Activated CD4-positive, CD25-positive, alpha-beta regulatory T cell treated with anti-CD3 and anti-CD28 coated beads, Interleukin-2, amount 50 U/mL, for 16 hours (primary cell): Measurements from ENCODE around the gene PIK3CA.
A peak's percentile ranks its signal among the peaks of the same experiment; 100 is the strongest.
"Not testable (repeated sequence)": the region's sequence is repeated elsewhere in the genome, so short reads cannot be mapped to it uniquely, and the experiment has no call there.

Source experiments
- DNase-seq: peaks from one replicate; pipeline ENCODE4 v3.0.0-alpha.2; 2020; ENCODE audit warnings: low read depth, low spot score

Gene PIK3CA

DNA sequence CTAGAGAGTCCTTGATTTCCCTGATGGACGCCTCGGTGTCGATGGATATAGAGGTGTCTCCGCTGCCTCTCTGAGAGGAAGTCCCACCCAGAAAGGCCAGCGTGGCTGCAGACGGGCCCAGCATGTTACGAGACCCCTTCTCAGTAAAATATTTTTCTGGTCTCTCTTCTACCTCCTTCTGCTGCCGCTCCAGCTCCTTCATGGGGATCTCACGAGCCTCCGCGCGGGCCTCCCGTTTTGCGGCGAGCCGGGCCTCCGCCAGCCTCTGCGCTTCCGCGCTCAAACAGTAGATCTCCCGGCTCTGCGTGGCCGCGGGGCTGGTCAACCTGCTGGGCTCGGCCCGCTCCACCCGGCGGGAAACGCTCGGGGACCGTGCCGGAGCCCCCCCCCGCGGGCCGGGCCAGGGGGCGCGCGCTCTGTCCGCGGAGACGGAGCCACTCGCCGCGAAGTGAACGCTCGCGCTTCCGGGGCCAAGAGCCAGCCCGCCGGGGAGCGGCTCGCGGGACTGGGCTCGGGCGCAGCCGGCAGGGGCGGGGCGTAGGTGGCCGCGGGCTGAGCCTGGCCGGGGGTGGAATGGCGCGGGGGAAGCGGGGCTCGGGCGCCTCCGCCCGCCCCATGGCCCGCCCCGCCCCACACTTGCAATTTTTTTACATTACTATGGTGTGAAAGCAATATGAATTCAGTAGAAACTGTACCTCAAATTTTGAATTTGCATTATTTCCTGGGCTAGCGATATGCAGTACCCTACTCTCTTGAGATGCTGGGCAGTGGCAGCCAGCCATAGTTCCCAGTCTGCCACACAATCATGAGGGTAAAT is 113.0 kb downstream of the PIK3CA start:
- peak; percentile 21 for DNase-seq

DNA sequence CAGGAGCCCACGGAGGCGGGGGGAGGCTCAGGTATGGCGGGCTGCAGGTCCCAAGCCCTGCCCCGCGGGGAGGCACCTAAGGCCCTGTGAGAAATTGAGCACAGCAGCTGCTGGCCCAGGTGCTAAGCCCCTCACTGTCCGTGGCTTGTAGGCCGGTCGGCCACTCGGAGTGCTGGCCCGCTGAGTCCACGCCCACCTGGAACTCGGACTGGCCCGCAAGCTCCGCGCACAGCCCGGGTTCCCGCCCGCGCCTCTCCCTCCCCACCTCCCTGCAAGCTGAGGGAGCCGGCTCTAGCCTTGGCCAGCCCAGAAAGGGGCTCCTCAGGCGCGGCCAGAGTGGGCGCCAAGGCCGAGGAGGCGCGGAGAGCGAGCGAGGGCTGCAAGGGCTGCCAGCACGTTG is 115.0 kb downstream of the PIK3CA start:
- DNase-seq, result no peak

DNA sequence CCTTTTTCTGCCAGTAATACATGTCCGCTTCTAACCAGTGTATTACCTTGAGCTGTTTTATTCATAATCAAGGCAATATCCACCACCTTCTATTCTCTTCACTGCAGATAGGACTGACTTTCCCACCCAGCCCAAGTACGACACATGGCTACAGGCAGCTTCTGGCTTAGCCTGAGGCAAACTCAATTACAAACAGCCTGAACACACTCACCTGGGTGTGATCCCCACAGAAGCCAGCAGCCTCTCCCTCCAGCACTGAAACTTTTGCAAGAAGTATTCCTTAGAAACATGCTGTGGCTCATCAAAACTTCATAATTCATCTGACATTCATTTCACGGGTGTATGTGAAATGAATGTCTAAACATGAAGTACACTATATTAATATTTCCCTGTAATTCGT is 116.3 kb downstream of the PIK3CA start:
- no peak for DNase-seq

DNA sequence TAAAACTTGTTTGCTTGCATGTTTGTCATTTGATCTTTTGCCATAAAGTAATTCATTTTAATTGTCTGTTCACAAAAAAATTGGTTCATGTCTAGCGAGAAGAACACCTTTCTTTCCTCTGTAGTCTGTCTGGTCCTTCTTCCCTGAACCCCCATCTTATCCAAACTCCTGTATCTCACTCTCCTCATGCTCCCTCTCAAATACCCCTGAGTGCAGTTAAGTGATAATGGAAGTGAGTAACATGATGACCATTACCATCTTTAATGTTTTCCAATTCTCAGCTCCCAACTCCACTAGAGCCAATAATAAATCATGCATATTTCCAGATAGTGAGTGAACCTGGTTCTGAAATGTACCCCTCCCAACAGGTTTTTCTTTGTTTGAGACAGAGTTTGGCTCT is 116.9 kb downstream of the PIK3CA start:
- DNase-seq, result no peak

DNA sequence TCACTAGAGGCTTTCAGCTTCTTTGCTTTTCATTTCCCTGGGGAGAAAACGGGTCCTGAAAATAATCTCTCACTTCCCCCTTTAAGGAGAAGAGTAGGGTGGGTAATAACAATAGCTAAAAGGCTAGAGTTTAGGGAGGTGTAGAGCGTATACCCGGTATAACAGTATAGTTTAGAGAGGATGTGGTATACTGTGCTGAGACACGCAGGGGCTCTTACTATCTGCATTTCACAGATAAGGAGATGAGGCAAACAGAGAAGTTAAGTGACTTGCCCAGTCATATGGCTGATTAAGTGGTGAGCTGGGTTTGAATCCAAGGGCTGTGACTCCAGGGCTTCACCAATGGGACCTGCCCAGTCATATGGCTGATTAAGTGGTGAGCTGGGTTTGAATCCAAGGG is 117.7 kb downstream of the PIK3CA start:
- no peak for DNase-seq

DNA sequence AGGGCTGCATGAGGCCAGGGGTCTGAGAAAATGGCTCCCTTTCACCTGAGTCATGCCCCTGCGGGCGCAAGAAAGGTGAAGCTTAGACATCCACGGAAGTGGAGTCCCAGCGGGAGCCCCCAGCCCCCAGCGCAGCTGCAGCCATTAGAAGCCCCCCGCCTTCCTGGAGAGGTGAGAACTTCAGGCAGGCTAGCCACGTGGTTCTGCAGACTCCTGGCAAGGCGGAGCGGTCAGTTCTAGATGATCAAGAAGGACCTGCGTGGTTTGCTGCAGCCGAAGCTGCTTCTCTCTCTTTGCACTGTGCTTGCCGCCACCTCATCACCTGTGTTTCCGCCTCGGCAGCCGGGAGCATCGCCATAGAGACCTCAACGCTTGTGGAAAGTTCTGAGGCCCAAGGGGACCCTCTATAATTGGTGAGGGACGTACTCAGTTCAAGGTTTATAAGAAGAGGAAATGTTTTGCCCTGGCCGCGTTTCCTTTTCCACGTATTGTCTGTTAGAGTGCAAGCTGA is 118.6 kb downstream of the PIK3CA start:
- DNase-seq, result no peak

DNA sequence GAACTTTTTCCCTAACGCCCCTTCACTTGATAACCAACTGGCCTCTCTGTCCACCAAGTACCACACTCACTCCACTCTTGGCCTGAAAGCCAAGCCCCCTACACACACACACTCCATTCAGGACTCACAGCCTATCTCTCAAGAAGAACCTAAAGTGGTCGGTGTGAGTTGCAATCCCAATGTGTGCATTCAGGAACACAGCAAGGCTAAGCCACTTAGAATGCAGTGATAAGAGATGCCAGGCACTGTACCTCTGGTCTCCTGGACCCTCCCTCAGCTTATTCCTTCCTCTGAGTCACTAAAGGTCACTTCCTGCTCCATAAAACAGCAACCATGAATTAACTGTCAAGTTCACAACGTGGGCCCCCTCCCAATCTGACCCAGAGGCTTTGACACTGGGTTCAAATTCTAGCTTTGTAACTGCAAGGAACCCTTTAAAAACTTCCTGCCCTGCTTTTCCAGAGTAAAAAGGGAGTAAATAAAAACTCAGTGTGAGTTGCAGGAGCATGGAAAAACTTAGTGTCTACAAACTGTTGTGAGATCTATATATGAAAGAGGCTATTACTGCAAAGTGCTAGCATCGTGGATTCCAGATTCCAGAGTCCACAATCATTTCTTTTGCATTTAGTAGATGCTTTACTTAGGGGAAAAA is 120.4 kb downstream of the PIK3CA start:
- DNase-seq, result no peak

DNA sequence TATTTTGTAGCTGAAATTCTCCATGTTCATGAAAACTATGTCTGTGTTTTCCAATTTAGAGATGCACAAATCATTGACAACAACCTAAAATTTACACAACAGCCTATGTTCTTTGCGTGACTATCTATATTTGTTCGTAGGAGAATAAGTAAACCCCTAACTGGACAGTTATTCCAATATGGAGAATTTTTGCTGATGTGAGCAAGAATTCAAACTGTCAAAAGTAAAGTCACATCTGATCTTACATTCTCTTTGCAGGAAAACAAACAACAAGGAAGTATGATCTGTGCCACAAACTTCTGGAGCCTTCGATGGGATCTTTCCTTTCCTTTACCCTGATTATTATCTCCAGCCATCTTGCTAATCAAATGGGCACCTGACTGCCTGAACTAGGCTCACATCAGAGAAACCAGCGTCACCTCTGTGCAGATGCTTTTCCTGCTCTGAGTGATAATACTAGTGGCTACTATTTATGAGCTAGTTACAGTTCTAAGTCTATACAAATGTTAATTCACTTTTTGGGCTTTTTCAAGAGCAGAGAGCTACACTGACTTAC is 121.1 kb downstream of the PIK3CA start:
- no peak for DNase-seq

DNA sequence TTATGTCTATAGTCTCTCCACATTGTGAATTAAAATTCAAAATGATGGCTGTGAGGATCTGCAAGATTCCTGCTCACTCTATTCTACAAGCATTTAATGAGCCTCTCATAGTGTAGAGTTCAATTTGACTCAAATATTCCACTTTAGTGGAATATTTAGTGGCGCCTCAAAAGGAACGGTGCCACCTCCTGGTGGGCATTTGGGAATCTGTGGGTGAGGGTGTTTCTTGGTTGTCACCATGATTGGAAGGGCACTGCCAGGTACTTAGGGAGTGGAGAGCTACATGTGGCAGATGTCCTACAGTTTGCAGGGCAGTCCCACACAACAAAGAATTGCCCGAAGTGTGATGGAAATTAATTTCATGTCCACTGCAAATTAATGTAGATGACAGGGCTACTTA is 124.2 kb downstream of the PIK3CA start:
- DNase-seq, result no peak

DNA sequence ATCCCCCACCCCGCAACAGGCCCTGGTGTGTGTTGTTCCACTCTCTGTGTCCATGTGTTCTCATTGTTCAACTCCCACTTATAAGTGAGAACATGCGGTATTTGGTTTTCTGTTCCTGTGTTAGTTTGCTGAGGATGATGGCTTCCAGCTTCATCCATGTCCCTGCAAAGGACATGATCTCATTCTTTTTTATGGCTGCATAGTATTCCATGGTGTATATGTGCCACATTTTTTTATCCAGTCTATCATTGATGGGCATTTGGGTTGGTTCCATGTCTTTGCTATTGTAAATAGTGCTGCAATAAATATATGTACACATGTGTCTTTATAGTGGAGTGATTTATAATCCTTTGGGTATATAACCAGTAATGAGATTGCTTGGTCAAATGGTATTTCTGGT is 126.3 kb downstream of the PIK3CA start:
- DNase-seq, result not testable (repeated sequence)

DNA sequence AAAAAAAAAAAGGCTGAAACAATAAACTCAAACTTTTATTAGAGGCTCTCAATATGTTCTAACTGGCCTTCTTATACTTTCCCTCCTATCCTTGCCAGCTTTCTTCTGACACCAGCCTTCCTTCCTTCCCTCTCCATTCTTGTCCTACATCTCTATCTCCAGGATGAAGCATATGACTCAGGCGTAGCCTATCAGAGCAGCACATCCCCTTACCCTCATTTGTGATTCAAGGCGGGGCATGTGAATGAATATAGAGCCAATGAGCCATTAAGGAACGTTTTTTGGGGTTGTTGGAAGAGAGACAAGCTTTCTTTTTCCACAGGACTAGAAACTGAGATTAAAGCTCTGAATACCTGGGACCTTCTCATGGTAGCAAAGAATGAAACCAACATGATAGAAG is 127.8 kb downstream of the PIK3CA start:
- DNase-seq, result no peak

DNA sequence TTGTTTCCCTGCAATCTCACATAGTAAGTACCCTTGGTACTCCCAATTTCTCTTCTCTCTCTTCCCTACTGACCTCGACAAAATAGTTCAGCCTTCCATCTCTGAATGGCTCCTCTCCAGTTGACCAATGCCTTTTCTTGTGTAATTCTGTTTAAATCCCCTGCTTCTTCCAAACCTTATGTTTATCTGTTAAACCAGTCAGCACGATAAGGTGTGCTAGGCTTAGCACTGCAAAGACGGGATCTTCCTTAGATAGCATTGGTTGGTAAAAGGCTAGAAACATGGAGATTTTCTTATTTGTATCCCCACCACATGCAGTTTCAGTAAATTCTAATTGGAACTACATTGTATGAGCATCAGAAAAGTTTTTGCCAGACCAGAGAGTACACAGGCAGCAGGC is 128.6 kb downstream of the PIK3CA start:
- no peak for DNase-seq

DNA sequence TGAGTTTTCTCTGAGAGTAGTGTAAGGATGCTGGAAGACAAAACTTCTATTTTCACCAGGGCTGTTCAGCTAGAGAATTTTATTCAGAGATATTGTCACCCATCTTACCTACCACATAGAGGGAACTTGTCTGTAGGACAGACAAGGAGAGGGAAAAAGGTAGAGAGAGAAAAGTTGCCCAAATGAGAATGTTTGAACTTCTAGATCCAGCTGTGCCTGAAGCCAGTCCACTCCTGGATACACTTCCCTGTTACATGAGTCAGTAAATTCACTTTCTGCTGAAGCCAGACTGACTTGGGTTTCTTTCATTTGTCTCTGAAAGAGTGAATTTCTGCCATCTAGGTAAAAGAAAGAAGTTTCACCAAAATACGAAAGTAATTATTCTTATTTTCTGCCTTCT is 130.0 kb downstream of the PIK3CA start:
- no peak for DNase-seq

DNA sequence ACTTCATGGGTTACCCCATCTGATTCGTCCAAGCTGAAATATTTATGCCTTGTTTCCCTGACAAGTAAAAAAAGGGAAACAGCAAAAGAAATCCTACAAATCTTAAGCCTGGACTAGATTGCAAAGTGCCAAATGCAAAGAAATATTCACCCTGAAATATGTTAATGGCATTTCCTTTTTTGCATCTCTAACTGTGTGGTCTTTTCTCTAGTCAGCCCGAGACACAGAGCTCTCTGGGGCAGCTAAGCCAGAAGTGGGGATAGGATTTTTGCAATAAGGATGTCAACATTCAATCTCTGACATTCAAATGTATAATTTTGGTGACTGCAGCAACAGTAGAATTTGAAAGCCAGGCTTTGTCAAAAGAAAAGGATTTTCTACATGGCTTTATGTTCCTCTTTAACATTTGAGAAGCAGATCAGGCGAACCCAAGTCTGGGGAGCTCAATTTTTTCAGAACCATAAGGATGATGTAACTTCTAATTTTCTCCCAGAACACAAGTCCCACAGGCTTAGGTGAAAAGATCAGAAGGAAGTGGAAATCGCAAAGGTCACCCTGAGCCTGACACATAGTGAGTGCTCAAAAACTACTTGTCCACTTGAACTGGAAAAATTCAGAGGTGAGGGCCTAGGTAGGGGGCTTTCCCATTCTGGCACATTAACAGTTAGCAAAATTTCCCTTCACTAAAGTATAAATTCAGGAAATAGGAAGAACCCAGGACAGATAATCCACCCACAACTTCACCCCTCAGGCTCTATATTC is 131.0 kb downstream of the PIK3CA start:
- no peak for DNase-seq

DNA sequence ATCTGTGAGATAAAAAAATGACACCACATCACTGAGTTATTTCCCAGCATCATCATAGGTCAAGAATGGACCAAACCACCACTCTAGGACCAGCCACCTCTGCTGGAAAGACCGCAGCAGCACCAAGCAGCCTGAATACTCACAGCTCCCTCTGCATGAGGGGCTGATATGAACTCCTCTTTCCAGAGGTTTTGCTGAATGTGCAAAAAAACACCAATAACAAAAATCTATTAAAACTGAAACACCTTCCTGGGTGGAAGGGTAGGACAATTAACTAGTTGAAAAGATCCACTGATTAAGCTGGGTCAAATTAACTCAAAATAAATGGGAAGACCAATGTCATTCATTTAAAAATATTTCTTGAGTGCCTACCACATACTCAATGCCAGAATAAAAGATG is 131.7 kb downstream of the PIK3CA start:
- DNase-seq, result no peak

DNA sequence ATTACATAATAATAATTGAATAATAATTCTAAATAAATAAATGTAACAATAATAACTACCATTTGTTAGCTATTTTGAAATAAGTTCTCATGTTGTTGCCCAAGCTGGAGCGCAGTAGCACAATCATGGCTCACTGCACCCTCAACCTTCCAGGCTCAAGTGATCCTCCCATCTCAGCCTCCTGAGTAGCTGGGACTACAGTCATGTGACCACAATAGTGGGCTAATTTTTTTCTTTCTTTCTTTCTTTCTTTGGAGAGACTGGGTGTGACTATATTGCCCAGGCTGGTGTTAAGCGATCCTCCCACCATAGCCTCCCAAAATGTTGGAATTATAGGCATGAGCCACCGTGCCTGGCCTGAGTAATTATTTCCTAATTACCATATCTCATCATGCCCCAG is 133.7 kb downstream of the PIK3CA start:
- no peak for DNase-seq

DNA sequence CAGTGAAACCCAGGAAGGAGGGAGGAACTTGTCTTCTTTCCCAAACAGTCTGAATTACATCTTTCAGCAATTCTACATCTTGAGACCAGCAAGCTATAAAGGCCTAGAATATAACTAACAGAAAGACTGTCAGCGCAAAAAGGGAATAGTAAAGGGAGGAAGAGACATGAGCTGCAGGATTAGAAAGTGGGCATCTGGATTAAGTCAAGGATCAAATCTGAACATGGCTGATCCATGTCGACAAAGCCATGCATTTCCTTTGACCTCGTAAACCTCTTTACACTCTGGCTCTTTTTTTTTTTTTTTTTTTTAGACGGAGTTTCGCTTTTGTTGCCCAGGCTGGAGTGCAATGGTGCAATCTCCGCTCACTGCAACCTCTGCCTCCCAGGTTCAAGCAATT is 138.2 kb downstream of the PIK3CA start:
- DNase-seq, result no peak

DNA sequence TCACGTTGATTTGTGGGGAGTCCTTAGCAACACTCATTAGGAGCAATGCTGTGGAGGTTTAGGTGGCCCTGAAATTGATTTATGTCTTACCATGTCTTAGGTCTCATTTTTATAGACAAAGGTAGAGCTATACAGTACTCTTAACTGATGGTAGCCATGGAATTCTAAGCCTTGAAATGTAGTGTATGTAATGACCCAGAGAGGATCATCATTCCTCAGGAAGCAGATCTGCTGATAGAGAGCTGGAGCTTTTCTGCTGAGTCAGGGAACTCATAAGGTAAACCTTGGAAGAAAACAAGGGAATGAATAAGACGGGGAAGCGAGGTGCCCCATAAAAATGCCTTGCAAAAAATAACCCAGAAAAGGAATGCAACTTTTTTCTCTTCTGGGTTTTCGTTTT is 140.7 kb downstream of the PIK3CA start:
- no peak for DNase-seq

DNA sequence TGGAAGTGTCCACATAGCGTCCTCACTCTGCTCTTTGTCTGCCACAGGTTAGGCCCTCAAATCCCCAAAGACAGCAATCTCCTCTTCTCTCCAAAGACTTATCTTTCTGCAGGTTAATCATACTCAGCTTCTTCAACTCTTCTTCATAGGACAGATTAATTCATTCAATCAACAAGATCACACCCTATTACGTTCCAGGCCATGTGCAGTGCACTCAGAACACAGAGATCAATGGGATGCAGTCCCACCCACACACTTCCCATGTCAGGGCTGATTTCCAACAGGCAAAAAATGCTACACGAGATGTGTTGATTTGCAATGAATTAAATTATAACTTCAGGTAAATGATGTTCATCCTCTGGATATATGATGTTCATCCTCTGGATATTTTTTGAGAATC is 141.1 kb downstream of the PIK3CA start:
- DNase-seq, result no peak
